Measurements from ENCODE around the gene SHISA3.

SHISA3 gene

GRCh38 chr4:42446823-42447222, 49.5 kb downstream of the SHISA3 start:
- Histone ChIP-seq H3K79me1 (ENCODE audit: low read depth, low read length) (no peaks in the 10 kb centered on the region), H3K27ac (replicated peaks; ENCODE audit: low read length) (no peak overlapping the region), H2BK5ac (ENCODE audit: low read length) (no peak overlapping the region), H3K36me3 (replicated peaks in 1 of 2; ENCODE audit: control insufficient read depth in 2 of 2, insufficient read depth in 2 of 2, low read length in 2 of 2) (no peaks in the 10 kb centered on the region), H4K8ac (ENCODE audit: low read depth, low read length) (no peak overlapping the region), H3K9ac (ENCODE audit: low read depth, low read length, poor library complexity) (no peak overlapping the region), H4K91ac (ENCODE audit: low read depth, low read length, poor library complexity) (no peak overlapping the region), H3K4me2 (ENCODE audit: insufficient read depth, low read length, poor library complexity, severe bottlenecking) (no peak overlapping the region), H2AFZ (ENCODE audit: low read length) (no peak overlapping the region), H2BK120ac (ENCODE audit: low read depth, low read length) (no peak overlapping the region), H3K18ac (ENCODE audit: low read length) (no peak overlapping the region), H2AK5ac (ENCODE audit: low read depth, low read length) (no peak overlapping the region), H3K4me3 (ENCODE audit: low read length in 2 of 2) (no peak overlapping the region), H2BK15ac (ENCODE audit: low read length) (no peak overlapping the region), H3K4ac (ENCODE audit: low read length) (no peak overlapping the region), H3K23ac (ENCODE audit: low read depth, low read length, poor library complexity) (no peak overlapping the region), H2BK12ac (ENCODE audit: low read length) (no peak overlapping the region), H3K4me1 (ENCODE audit: control insufficient read depth in 2 of 2, insufficient read depth in 1 of 2, low read depth in 1 of 2, low read length in 2 of 2) (peaks cover 0 to 5% of the 10 kb centered on the region in 2 donors), H3K27me3 (ENCODE audit: control insufficient read depth in 3 of 3, insufficient read depth in 3 of 3, low read depth in 1 of 3, low read length in 3 of 3) (no peaks in the 10 kb centered on the region), H3K14ac (ENCODE audit: low read length) (no peak overlapping the region), H3K9me3 (replicated peaks in 1 of 2; ENCODE audit: control insufficient read depth in 2 of 2, insufficient read depth in 1 of 2, low read depth in 1 of 2, low read length in 2 of 2) (no peaks in the 10 kb centered on the region)
- DNase-seq (ENCODE audit: low spot score) = no peak
- WGBS, 2 donors (ENCODE audit: extremely low coverage in 2 of 2, insufficient read length in 2 of 2, insufficient replicate concordance in 1 of 2) = no CpG with 5 or more reads among the region's 5 CpGs
